GM19099 (cell line): ENCODE measurements around the gene SSTR4.

Experiments
- POLR2A ChIP-seq: IDR thresholded peaks from 3 replicates; pipeline ENCODE4 v1.6.1; 2011; ENCODE audit warnings: low read depth; ENCODE audit not compliant: insufficient read length; ENCODE audit errors: extremely low read depth

SSTR4 gene

GRCh38 chr20:23083553-23084220 lies 48.6 kb downstream of the SSTR4 start:
- no peak for TF ChIP-seq POLR2A

GRCh38 chr20:23084282-23084844 lies 49.3 kb downstream of the SSTR4 start:
- no peak for TF ChIP-seq POLR2A

GRCh38 chr20:23084845-23085365 lies 49.8 kb downstream of the SSTR4 start:
- no peak for TF ChIP-seq POLR2A

GRCh38 chr20:23085436-23086055 lies 50.4 kb downstream of the SSTR4 start:
- no peak for TF ChIP-seq POLR2A

GRCh38 chr20:23086056-23086566 lies 51.0 kb downstream of the SSTR4 start, which contains the start of gene CD93:
Gene CD93 (minus strand): TSS chr20:23086324. CDS start chr20:23086192, 132 bp downstream.
- TF ChIP-seq POLR2A, result no peak

- no peak for TF ChIP-seq POLR2A
Measured at GRCh38 chr20:23086931-23087411, 51.9 kb downstream of the SSTR4 start.

GRCh38 chr20:23087587-23088251 lies 52.6 kb downstream of the SSTR4 start:
- no peak for TF ChIP-seq POLR2A
